Measurements from ENCODE around the gene HLA-DRB1.
"Not testable (repeated sequence)": the region's sequence is repeated elsewhere in the genome, so short reads cannot be mapped to it uniquely, and the experiment has no call there.

Gene HLA-DRB1

DNA sequence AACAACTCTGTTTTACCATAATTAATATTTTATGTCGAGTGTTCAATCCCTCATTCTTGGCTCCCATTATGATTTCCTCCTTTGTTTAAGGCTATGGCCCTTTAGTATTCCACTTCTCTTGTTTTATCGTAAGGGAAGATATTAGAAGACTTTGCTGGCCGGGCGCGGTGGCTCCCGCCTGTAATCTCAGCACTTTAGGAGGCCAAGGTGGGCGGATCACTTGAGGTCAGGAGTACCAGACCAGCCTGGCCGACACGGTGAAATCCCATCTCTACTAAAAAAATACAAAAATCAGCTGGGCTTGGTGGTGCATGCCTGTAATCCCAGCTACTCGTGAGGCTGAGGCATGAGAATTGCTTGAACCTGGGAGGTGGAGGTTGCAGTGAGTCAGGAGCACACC, 1.1 kb upstream of the HLA-DRB1 start:
- not testable (repeated sequence) for H3K36me3 ChIP-seq (ENCODE audit: control insufficient read depth, insufficient read depth, low read length); H3K4me3 ChIP-seq (ENCODE audit: insufficient read depth, low read depth, low read length); H3K27me3 ChIP-seq (ENCODE audit: control insufficient read depth, insufficient read depth, low read length, poor library complexity, severe bottlenecking); H3K4me1 ChIP-seq (ENCODE audit: control insufficient read depth, insufficient read depth, low read length); H3K9me3 ChIP-seq (ENCODE audit: control insufficient read depth, low read length); H3K27ac ChIP-seq (ENCODE audit: insufficient read depth, low read depth, low read length, poor library complexity, severe bottlenecking)
- 91 to 95% methylated on average over 9 to 10 of the region's 10 CpGs for WGBS, 2 experiments

GRCh38 chr6:32588156-32588555, 1.5 kb downstream of the HLA-DRB1 start:
- no peak overlapping the region for H3K4me3 ChIP-seq (ENCODE audit: insufficient read depth, low read depth, low read length)
- H3K9me3 ChIP-seq (ENCODE audit: control insufficient read depth, low read length), result no peaks in the 10 kb centered on the region
- no peaks in the 10 kb centered on the region for H3K4me1 ChIP-seq (ENCODE audit: control insufficient read depth, insufficient read depth, low read length)
- no peaks in the 10 kb centered on the region for H3K36me3 ChIP-seq (ENCODE audit: control insufficient read depth, insufficient read depth, low read length)
- WGBS, 2 experiments, result 85 to 86% methylated on average over 2 of the region's 2 CpGs
- H3K27ac ChIP-seq (ENCODE audit: insufficient read depth, low read depth, low read length, poor library complexity, severe bottlenecking), result no peak overlapping the region
- H3K27me3 ChIP-seq (ENCODE audit: control insufficient read depth, insufficient read depth, low read length, poor library complexity, severe bottlenecking), result peaks cover 12% of the 10 kb centered on the region

DNA sequence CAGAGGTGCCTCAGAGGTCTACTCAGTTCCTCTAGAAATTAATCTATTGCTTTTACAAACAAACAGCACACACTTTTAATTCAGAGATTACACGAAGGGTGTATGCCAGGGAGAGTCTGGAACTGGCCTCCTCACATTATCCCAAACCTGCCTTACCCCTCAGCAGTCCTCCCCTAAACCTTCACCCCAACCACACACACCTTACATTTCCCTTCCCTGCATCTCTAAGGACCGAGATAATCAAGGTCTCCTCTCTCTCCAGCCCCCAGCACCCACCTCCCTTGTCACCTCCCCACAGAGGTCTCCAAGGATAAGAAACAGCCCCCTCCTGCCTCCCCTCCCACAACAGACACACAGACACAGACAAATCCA, 6.1 kb downstream of the HLA-DRB1 start:
- H3K4me1 ChIP-seq (ENCODE audit: control insufficient read depth, insufficient read depth, low read length), result no peaks in the 10 kb centered on the region
- H3K27me3 ChIP-seq (ENCODE audit: control insufficient read depth, insufficient read depth, low read length, poor library complexity, severe bottlenecking), result peaks cover 12% of the 10 kb centered on the region
- no peaks in the 10 kb centered on the region for H3K36me3 ChIP-seq (ENCODE audit: control insufficient read depth, insufficient read depth, low read length)
- H3K9me3 ChIP-seq (ENCODE audit: control insufficient read depth, low read length), result no peaks in the 10 kb centered on the region
- no peak overlapping the region for H3K27ac ChIP-seq (ENCODE audit: insufficient read depth, low read depth, low read length, poor library complexity, severe bottlenecking)
- WGBS, 2 experiments, result 28 to 44% methylated on average over 2 of the region's 2 CpGs
- H3K4me3 ChIP-seq (ENCODE audit: insufficient read depth, low read depth, low read length), result peak overlapping the region; percentile 41

GRCh38 chr6:32581315-32582095, 8.1 kb downstream of the HLA-DRB1 start:
- Histone ChIP-seq H3K4me1 (ENCODE audit: control insufficient read depth, insufficient read depth, low read length) (no peaks in the 10 kb centered on the region), H3K27ac (ENCODE audit: insufficient read depth, low read depth, low read length, poor library complexity, severe bottlenecking) (no peak overlapping the region), H3K27me3 (ENCODE audit: control insufficient read depth, insufficient read depth, low read length, poor library complexity, severe bottlenecking) (peaks cover 12% of the 10 kb centered on the region), H3K9me3 (ENCODE audit: control insufficient read depth, low read length) (no peaks in the 10 kb centered on the region), H3K4me3 (ENCODE audit: insufficient read depth, low read depth, low read length) (no peak overlapping the region), H3K36me3 (ENCODE audit: control insufficient read depth, insufficient read depth, low read length) (no peaks in the 10 kb centered on the region)
- WGBS, 2 experiments, result 69 to 72% methylated on average over 8 of the region's 8 CpGs

DNA sequence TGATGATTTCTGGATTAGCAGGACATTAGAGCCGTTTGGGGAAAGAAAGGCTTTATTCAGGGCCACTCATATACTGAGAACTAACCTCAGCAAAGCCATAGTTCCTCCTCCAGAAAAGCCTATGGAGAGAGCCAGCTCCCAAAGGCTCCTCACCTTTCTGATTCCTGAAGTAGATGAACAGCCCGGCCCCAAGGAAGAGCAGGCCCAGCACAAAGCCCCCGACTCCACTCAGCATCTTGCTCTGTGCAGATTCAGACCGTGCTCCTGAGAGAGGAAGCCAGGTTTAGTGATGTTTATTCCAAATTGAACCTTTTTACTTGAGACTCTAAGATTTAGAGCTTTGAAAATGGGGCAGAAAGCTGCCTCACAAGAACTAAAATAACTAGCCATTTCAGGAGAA, 9.1 kb downstream of the HLA-DRB1 start:
- no peak overlapping the region for H3K4me3 ChIP-seq (ENCODE audit: insufficient read depth, low read depth, low read length)
- 69 to 71% methylated on average over 4 of the region's 4 CpGs for WGBS, 2 experiments

DNA sequence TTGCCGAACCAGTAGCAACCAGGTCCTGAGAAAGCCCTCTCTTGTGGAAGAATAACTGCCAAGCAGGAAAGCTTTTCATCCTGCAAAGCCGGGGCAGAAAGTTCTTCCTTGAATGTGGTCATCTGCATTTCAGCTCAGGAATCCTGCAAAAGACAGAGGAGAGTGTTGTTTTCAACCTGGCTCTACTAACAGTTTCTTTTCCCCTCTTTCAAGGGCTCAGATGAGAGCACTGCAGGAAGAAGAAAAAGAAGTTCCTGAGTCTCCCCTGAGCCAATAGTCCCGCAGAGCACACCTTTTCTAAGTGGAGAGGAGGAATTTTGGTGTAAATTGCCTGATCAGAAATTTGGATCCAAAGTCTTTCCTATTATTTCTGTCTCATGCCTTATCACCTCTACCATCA, 10.7 kb downstream of the HLA-DRB1 start:
- no peak overlapping the region for H3K27ac ChIP-seq (ENCODE audit: insufficient read depth, low read depth, low read length, poor library complexity, severe bottlenecking)
- H3K36me3 ChIP-seq (ENCODE audit: control insufficient read depth, insufficient read depth, low read length), result no peaks in the 10 kb centered on the region
- no peaks in the 10 kb centered on the region for H3K4me1 ChIP-seq (ENCODE audit: control insufficient read depth, insufficient read depth, low read length)
- no peaks in the 10 kb centered on the region for H3K27me3 ChIP-seq (ENCODE audit: control insufficient read depth, insufficient read depth, low read length, poor library complexity, severe bottlenecking)
- 64 to 74% methylated on average over 2 to 3 of the region's 3 CpGs for WGBS, 2 experiments
- H3K9me3 ChIP-seq (ENCODE audit: control insufficient read depth, low read length), result no peaks in the 10 kb centered on the region
- no peak overlapping the region for H3K4me3 ChIP-seq (ENCODE audit: insufficient read depth, low read depth, low read length)

More for the DNA sequence above, 9.1 kb downstream of the HLA-DRB1 start:
- peaks cover 12% of the 10 kb centered on the region for H3K27me3 ChIP-seq (ENCODE audit: control insufficient read depth, insufficient read depth, low read length, poor library complexity, severe bottlenecking)
- H3K27ac ChIP-seq (ENCODE audit: insufficient read depth, low read depth, low read length, poor library complexity, severe bottlenecking), result no peak overlapping the region
- no peaks in the 10 kb centered on the region for H3K36me3 ChIP-seq (ENCODE audit: control insufficient read depth, insufficient read depth, low read length)
- no peaks in the 10 kb centered on the region for H3K4me1 ChIP-seq (ENCODE audit: control insufficient read depth, insufficient read depth, low read length)
- H3K9me3 ChIP-seq (ENCODE audit: control insufficient read depth, low read length), result no peaks in the 10 kb centered on the region

DNA sequence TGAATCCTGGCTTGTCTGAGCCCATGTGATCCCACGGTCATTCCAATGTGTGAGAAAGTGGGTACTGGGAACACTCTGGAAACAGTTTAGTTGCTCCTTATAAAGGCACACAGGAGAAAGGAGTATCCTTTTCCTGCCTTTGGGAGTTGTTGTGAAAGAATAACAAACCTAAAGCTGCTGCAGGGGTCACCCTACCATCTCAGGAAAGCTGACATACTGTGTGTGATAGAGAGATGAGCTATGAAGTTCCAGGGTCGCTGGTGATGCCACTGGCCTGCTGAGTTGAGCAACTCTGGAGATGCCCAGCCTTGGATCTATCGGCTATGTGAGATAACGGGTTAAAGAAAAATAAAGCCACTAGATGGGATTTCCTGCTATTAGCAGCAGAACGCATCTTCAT, 12.2 kb downstream of the HLA-DRB1 start:
- not testable (repeated sequence) for H3K9me3 ChIP-seq (ENCODE audit: control insufficient read depth, low read length); H3K36me3 ChIP-seq (ENCODE audit: control insufficient read depth, insufficient read depth, low read length); H3K4me3 ChIP-seq (ENCODE audit: insufficient read depth, low read depth, low read length); H3K27me3 ChIP-seq (ENCODE audit: control insufficient read depth, insufficient read depth, low read length, poor library complexity, severe bottlenecking); H3K27ac ChIP-seq (ENCODE audit: insufficient read depth, low read depth, low read length, poor library complexity, severe bottlenecking); H3K4me1 ChIP-seq (ENCODE audit: control insufficient read depth, insufficient read depth, low read length)
- 73 to 78% methylated on average over 5 of the region's 5 CpGs for WGBS, 2 experiments

GRCh38 chr6:32576250-32576649, 13.4 kb downstream of the HLA-DRB1 start:
- no peaks in the 10 kb centered on the region for H3K9me3 ChIP-seq (ENCODE audit: control insufficient read depth, low read length)
- H3K36me3 ChIP-seq (ENCODE audit: control insufficient read depth, insufficient read depth, low read length), result no peaks in the 10 kb centered on the region
- H3K4me3 ChIP-seq (ENCODE audit: insufficient read depth, low read depth, low read length), result no peak overlapping the region
- H3K27ac ChIP-seq (ENCODE audit: insufficient read depth, low read depth, low read length, poor library complexity, severe bottlenecking), result no peak overlapping the region
- no CpG with 5 or more reads among the region's 1 CpG for WGBS, 2 experiments
- H3K4me1 ChIP-seq (ENCODE audit: control insufficient read depth, insufficient read depth, low read length), result no peaks in the 10 kb centered on the region
- H3K27me3 ChIP-seq (ENCODE audit: control insufficient read depth, insufficient read depth, low read length, poor library complexity, severe bottlenecking), result no peaks in the 10 kb centered on the region

DNA sequence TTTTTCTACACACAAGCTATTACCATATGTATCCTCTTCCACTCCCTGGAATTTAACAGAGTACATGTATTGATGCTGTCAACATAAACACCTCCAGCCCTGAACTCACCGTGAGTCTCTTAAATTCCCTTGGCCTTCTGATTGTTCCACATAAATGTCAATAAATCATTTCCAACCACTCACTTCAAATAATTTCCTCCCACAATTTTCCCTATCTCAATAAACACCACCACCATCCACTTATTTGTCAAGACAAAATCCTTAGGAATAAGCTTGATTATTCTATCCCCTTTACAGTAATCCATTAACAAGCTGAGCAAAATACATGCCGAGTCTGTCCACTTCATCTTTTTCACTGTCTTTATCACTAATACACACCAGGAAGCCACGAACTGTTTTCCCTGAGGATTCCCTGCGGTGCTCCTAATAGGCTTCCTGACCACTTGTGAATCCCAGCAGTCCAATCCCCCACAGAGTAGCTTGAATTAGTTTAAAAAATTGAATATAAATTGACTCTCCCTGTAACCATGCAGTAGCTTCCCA, 19.2 kb downstream of the HLA-DRB1 start:
- Histone ChIP-seq H3K27ac (ENCODE audit: insufficient read depth, low read depth, low read length, poor library complexity, severe bottlenecking) (no peak overlapping the region), H3K36me3 (ENCODE audit: control insufficient read depth, insufficient read depth, low read length) (no peaks in the 10 kb centered on the region), H3K4me3 (ENCODE audit: insufficient read depth, low read depth, low read length) (no peak overlapping the region), H3K27me3 (ENCODE audit: control insufficient read depth, insufficient read depth, low read length, poor library complexity, severe bottlenecking) (no peaks in the 10 kb centered on the region), H3K9me3 (ENCODE audit: control insufficient read depth, low read length) (no peaks in the 10 kb centered on the region), H3K4me1 (ENCODE audit: control insufficient read depth, insufficient read depth, low read length) (no peaks in the 10 kb centered on the region)
- WGBS, 2 experiments, result 60 to 72% methylated on average over 3 of the region's 4 CpGs

GRCh38 chr6:32568561-32568960, 21.1 kb downstream of the HLA-DRB1 start:
- H3K4me1 ChIP-seq (ENCODE audit: control insufficient read depth, insufficient read depth, low read length), result no peaks in the 10 kb centered on the region
- no peaks in the 10 kb centered on the region for H3K27me3 ChIP-seq (ENCODE audit: control insufficient read depth, insufficient read depth, low read length, poor library complexity, severe bottlenecking)
- no peaks in the 10 kb centered on the region for H3K36me3 ChIP-seq (ENCODE audit: control insufficient read depth, insufficient read depth, low read length)
- H3K27ac ChIP-seq (ENCODE audit: insufficient read depth, low read depth, low read length, poor library complexity, severe bottlenecking), result no peak overlapping the region
- H3K4me3 ChIP-seq (ENCODE audit: insufficient read depth, low read depth, low read length), result no peak overlapping the region
- 93 to 100% methylated on average over 5 of the region's 6 CpGs for WGBS, 2 experiments
- no peaks in the 10 kb centered on the region for H3K9me3 ChIP-seq (ENCODE audit: control insufficient read depth, low read length)

Data from ectodermal cell (in vitro differentiated cells).